Measurements from ENCODE around the gene ADAMTSL2.

ADAMTSL2 gene

DNA sequence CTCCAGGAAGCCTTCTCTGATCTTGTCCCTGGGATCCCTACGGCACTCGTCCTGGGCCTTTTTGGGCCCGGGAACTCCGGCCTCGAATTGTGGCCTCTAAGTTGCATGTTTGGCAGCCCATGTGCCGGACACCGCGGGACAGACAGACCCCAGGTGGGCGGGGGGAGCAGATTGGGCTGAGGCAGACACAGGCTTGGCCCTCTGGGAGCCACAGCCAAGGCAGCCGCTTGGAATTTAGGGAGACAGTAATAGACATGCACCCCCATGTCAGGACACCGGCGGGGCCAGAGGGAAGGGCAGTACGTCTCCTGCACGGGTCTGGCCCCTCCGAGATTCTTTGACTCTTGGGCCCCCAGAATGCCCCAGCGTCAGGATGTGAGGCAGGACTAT lies 36.2 kb downstream of the ADAMTSL2 start:
- H3K27me3 Mint-ChIP-seq = peaks cover 21% of the 10 kb centered on the region
- no peak overlapping the region for H3K4me3 Mint-ChIP-seq
- H3K36me3 Mint-ChIP-seq (ENCODE audit: low read depth) = no peaks in the 10 kb centered on the region
- no peak overlapping the region for H3K27ac Mint-ChIP-seq
- intact Hi-C loops (cut with micrococcal nuclease) = no loop called here
- no peaks in the 10 kb centered on the region for H3K9me3 Mint-ChIP-seq
- no peaks in the 10 kb centered on the region for H3K4me1 Mint-ChIP-seq (ENCODE audit: low read depth)

DNA sequence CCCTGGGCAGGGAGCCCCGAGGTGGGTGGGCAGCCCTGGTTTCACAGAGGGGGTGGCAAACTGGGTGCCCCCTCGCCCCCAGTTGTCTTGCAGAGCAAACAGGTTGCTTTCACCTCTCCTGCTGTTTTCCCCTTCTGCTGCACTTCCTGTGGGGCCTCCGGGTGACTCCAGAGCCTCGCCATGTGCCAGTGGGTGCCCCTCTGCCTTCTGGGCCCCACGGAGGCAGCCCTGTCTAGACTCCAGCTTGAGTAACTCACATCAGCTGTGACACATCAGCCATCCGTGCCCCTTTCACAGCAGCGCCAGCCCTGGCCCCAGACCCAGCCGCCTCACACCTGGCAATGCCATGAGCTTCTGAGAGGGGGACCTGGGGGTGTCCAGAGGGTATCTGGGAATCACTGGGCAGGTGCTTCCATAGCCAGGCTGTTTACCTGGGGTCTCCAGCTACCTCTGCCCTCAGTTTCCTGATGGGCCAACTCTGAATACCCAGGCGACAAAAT lies 36.9 kb downstream of the ADAMTSL2 start:
- Mint-ChIP-seq H3K27me3 (peaks cover 28% of the 10 kb centered on the region), H3K36me3 (ENCODE audit: low read depth) (no peaks in the 10 kb centered on the region), H3K4me1 (ENCODE audit: low read depth) (peaks cover 2% of the 10 kb centered on the region), H3K27ac (no peak overlapping the region), H3K4me3 (no peak overlapping the region), H3K9me3 (no peaks in the 10 kb centered on the region)
- intact Hi-C loops (cut with micrococcal nuclease) = no loop called here

DNA sequence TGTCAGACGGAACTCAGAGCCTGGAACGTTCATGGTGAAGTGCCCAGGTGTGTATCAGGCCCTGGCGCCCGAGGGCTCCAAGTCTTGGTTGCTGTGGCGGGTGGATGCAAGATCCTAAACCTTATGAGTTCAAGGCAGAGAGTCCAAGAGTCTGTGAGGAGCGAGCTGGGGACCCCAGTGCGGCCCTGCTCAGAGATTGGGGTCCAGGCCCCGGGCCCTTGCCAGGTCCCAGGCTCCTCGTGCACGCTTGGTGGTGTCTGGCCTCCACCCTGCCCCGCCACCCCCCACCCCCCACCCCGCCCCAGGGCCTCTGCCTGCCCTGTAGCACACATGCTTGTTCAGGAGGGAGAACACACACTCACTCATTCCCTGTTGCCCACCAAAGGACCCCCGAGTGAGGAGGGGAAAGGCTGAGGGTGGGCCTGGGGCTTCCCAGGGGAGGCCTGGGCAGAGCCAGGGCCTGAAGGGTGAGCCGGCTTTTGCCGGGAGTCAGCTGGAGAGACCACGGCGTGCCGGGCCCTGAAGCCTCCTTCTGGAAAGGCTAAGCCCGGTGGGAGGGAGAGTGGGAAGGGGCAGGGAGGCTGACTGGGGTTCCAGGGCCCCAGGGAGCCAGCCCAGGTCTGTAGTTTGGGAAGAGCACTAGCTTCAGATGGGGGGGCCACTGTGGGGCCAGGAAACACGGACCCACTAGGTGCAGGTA lies 37.5 kb downstream of the ADAMTSL2 start:
- peaks cover 8% of the 10 kb centered on the region for H3K4me1 Mint-ChIP-seq (ENCODE audit: low read depth)
- H3K27me3 Mint-ChIP-seq = peaks cover 34% of the 10 kb centered on the region
- no peaks in the 10 kb centered on the region for H3K36me3 Mint-ChIP-seq (ENCODE audit: low read depth)
- intact Hi-C loops (cut with micrococcal nuclease) = no loop called here
- no peak overlapping the region for H3K4me3 Mint-ChIP-seq
- H3K9me3 Mint-ChIP-seq = no peaks in the 10 kb centered on the region
- H3K27ac Mint-ChIP-seq = no peak overlapping the region

DNA sequence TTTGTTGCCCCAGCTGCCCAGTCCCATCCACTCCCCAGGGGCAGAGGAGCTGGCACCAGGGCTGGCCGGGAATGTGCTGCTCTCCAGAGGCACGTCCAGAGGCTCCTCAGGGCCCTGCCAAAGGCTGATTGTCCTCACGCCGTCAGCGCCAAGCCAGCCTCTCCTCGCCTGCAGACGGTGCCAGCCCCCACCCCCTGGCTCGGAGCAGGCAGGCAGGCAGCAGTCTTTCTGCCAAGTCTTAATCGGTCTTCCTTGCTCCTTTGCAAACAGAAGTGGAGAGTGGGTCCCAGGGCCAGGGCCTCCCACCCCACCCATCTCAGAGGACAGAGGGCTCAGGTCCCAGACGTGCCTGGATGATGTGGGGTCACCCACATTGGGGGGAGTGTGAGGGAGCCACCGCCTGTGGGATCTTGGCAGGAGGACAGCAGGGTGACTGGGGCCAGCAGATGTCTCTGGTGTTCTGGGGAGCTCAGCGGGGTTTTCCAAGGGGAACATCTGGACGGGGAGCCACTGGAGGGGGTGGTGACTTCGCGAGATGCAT lies 38.4 kb downstream of the ADAMTSL2 start:
- intact Hi-C loops (cut with micrococcal nuclease) = no loop called here
- Mint-ChIP-seq H3K4me1 (ENCODE audit: low read depth) (peaks cover 9% of the 10 kb centered on the region), H3K27ac (no peak overlapping the region), H3K27me3 (peaks cover 41% of the 10 kb centered on the region), H3K4me3 (no peak overlapping the region), H3K36me3 (ENCODE audit: low read depth) (no peaks in the 10 kb centered on the region), H3K9me3 (no peaks in the 10 kb centered on the region)

DNA sequence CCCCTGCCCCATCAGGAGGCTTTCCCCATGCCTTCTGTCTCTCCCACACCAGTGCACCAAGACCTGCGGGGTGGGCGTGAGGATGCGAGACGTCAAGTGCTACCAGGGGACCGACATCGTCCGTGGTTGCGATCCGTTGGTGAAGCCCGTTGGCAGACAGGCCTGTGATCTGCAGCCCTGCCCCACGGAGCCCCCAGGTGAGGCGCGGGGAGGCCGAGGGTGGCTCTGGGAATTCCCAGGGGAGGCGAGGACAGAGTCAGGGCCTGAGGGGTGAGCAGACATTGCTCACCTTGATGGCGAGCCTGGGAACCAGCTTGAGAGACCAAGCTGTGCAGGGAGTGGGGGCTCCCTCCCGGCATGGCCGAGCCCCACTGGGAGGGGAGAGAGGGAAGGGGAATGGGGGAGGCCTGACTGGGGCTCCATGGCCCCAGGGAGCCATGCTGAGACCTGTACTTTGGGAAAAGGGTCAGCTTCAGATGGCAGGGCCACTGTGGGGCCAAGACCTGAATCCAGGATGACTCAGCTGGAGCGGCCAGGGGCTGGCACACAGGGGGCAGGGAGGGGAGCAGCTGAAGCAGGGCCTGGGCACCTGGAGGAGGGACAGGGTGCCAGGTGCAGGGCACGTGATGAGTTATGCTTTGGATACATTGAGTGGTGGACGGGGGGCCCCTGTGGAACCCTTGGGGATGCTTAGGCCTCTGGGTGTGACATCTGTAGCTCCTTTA lies 39.4 kb downstream of the ADAMTSL2 start:
- Mint-ChIP-seq H3K9me3 (no peaks in the 10 kb centered on the region), H3K27ac (no peak overlapping the region), H3K4me3 (no peak overlapping the region), H3K36me3 (ENCODE audit: low read depth) (no peaks in the 10 kb centered on the region), H3K4me1 (ENCODE audit: low read depth) (peaks cover 9% of the 10 kb centered on the region), H3K27me3 (peaks cover 50% of the 10 kb centered on the region)
- intact Hi-C loops (cut with micrococcal nuclease) = no loop called here

DNA sequence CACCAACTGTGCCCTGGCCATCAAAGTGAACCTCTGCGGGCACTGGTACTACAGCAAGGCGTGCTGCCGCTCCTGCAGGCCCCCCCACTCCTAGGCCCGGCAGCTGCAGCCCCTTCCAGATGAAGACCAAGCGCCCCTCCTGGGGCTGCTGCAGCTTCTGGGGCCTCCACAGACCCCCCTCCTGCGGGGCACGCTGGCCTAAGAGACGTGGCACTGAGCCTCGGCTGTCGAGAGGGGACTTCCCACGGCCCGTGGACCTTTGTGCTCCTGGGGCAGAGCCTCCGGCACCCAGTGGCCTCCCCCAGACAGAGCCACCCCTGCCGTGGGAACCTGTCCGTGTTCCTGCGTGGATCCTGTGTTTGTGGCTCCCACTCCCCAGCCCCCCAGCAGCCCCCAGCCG lies 40.3 kb downstream of the ADAMTSL2 start:
- Mint-ChIP-seq H3K27ac (no peak overlapping the region), H3K4me3 (no peak overlapping the region), H3K36me3 (ENCODE audit: low read depth) (no peaks in the 10 kb centered on the region), H3K4me1 (ENCODE audit: low read depth) (peaks cover 9% of the 10 kb centered on the region), H3K27me3 (peaks cover 55% of the 10 kb centered on the region), H3K9me3 (no peaks in the 10 kb centered on the region)
- intact Hi-C loops (cut with micrococcal nuclease) = no loop called here

DNA sequence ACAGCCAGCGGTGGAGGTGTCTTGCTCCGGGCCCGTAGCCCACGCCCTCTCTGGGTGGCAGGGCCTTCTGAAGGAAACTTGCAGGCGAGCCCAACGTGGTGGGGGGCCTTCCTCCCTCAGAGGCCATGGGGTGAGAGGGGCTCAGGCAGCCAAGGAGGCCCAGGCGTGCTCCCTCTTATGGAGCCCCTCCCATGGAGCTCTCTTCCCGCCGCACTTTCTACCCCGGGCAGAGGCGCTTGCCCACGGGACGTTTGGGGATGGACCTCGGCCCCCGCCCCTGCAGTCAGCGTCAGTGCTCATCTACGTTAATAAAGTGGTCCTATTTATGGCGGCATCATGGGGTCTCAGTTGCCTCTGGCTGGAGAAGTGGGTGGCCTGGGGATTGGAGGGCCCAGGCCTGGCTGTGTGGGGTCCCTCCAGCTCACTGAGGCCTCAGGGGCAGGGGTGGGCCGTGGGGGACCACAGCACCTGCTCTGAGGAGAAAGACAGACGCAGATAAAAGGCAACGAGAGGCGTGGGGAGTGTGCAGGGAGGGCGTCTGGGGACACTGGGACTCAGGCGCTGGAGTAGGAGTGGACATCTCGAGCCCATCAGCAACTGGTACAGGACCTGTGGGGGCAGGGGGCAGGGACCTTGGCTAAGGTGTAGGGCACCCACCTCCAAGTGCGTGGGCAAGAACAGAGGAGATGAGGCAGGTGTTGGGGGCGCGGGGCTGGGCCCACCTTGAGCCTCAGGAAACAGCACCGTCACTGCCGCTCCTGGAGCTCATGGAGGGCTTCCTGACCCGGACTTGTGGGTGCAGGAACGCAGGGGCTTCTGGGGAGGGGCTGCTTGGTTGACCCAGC lies 40.9 kb downstream of the ADAMTSL2 start:
- Mint-ChIP-seq H3K27ac (no peak overlapping the region), H3K36me3 (ENCODE audit: low read depth) (no peaks in the 10 kb centered on the region), H3K4me3 (no peak overlapping the region), H3K4me1 (ENCODE audit: low read depth) (peaks cover 9% of the 10 kb centered on the region), H3K27me3 (peaks cover 59% of the 10 kb centered on the region), H3K9me3 (no peaks in the 10 kb centered on the region)
- intact Hi-C loops (cut with micrococcal nuclease) = no loop called here

DNA sequence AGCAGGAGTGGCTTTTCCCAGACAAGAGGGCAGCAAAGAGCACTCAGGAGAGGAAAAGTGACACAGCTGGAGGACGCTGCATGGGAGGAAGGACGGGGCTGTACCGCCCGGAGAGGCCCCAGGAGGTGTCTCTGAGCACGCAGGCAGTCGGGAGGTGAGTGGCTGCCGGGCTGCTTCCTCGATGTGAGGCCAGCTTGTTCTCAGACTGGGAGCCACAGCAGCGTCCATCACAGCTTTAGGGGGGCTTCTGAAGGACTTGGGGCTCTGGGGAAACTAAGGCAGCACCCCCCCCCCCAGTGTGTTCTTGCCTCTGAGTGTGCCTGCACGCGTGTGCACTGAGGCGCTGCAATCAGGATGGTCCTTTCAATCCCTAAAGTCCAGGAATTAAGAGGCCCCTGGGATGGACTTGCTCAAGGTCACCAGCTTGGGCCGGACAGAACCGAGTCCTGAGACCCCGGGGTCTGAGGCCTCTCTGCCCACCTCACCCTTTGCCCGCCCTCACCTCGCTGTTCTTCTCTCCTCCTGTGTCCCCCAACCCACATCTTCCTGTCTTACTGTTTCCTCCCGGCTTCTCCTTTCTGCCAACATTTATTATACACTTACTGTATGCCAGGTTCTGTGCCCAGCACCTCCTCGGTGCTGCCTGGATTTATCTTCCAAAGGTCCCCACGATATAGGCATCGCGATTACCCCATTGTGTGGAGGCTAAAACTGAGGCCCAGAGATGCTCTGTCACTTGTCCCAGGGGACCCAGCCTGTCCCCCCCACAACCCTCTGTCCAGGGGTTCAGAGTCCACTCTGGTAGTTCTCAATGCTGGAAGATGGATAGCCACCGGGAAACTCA lies 41.7 kb downstream of the ADAMTSL2 start:
- H3K36me3 Mint-ChIP-seq (ENCODE audit: low read depth) = no peaks in the 10 kb centered on the region
- H3K4me1 Mint-ChIP-seq (ENCODE audit: low read depth) = peaks cover 9% of the 10 kb centered on the region
- peaks cover 57% of the 10 kb centered on the region for H3K27me3 Mint-ChIP-seq
- peak overlapping the region; percentile 41 for H3K4me3 Mint-ChIP-seq
- intact Hi-C loops (cut with micrococcal nuclease) = no loop called here
- H3K27ac Mint-ChIP-seq = no peak overlapping the region
- H3K9me3 Mint-ChIP-seq = no peaks in the 10 kb centered on the region

DNA sequence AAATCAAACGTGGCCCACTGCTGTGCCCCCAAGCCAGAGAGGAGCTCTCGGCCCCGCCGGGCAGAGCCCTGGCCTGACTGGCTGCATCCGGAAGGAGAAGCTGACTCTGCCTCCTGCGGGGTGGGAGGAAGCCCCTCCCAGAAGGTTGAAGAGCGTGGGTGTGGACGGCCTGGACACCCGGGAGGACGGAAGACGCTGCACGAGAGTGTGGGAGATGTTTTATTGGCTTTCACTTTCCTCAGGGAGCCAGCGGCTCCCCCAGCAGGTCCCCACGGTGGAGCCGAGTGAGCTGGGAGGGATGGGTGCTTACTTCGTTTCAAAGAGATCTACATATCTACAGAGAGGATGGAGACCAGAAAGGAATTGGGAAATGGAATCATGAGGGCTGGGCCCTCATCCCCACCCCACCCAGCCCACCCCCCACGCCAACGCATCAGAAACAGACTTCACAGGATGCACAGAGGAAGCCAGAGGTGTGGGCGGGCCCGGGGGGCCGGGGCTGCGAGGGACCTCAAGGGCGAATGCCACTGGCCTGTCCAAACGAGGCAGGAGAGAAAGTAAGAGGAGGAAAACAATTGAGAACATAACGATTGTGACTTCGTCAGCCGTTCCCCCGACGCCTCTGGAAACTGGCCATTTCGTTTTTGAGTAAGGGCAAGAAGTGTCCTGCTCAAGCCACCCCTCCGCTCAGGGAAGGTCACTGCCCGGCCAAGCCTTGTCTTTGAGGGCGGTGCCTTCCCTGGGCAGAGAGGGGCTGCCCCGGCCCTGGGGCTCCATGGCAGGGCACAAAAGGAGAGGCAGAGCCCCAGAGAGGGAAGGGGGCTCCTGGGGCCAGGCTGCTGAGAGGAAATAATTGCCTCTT lies 42.6 kb downstream of the ADAMTSL2 start:
- peak overlapping the region; percentile 41 for H3K4me3 Mint-ChIP-seq
- H3K36me3 Mint-ChIP-seq (ENCODE audit: low read depth) = no peaks in the 10 kb centered on the region
- H3K9me3 Mint-ChIP-seq = no peaks in the 10 kb centered on the region
- H3K27ac Mint-ChIP-seq = no peak overlapping the region
- H3K4me1 Mint-ChIP-seq (ENCODE audit: low read depth) = peaks cover 9% of the 10 kb centered on the region
- intact Hi-C loops (cut with micrococcal nuclease) = no loop called here
- peaks cover 57% of the 10 kb centered on the region for H3K27me3 Mint-ChIP-seq

DNA sequence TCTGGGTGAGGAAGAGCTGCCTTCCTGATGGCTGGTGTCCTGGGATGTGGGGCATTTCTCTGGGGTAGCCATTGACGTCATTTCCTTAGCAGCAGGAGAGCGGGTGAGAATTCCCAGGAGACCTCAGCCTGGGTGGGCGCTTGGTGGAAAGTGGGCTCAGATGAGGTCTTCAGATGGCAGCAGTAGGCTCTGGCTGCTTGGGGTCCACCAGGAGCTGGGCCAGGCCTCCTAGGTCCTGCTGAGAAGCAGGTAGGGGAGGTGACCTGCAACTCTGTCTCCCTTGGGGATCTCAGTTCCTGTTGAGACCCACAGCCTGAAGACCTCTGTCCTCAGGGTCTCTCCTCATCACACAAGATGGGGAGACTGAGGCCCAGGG lies 43.2 kb downstream of the ADAMTSL2 start:
- Mint-ChIP-seq H3K36me3 (ENCODE audit: low read depth) (no peaks in the 10 kb centered on the region), H3K9me3 (no peaks in the 10 kb centered on the region), H3K4me1 (ENCODE audit: low read depth) (peaks cover 9% of the 10 kb centered on the region), H3K27me3 (peaks cover 57% of the 10 kb centered on the region), H3K4me3 (no peak overlapping the region), H3K27ac (no peak overlapping the region)
- intact Hi-C loops (cut with micrococcal nuclease) = no loop called here

DNA sequence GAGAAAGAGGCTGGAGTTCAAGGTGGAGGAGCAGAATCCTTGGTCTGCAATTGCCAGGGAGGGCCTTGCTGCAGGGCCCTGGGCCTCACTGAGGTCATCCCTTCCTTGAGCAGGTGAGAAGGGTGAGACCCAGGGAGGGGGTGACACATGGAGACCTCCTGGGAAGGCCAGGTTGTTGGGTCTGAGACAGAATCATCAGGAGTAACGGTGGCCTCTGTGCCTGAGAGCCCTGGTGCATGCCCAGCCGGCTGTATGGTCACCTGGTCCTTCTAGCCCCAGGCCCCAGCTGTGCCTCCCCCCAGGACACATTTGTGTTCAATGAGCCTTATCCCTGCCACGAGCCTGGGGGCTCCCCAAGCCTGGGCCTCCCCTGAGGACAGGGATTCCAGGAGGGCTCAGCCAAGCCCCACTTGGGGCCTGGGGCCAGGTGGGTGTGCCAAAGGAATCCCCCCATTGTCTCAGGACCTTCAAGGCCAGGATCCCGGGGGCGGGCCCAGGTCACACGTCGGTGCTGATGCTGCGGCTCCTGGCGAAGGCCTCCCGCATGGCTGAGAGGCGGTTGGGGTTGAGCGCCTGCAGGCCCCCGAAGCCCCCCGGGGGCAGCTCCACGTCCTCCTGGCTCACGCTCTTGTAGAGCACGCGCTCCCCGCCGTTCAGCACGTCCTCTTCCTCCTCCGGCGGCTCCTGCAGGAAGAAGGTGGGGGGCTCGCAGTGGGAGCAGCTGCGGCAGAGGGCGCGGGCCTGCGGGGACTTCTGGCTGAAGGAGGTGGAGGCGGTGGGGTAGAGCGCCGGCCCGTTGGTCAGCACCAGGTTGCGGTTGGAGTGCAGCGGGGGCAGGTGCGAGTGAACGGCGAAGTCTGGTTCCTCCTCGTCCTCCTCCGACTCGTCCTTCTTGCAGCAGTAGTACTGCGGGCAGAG lies 44.3 kb downstream of the ADAMTSL2 start:
- Mint-ChIP-seq H3K4me3 (no peak overlapping the region), H3K27ac (no peak overlapping the region), H3K36me3 (ENCODE audit: low read depth) (no peaks in the 10 kb centered on the region), H3K9me3 (no peaks in the 10 kb centered on the region), H3K4me1 (ENCODE audit: low read depth) (peaks cover 9% of the 10 kb centered on the region), H3K27me3 (peaks cover 63% of the 10 kb centered on the region)
- intact Hi-C loops (cut with micrococcal nuclease) = no loop called here

Measured in dendritic cell treated with granulocyte-macrophage colony-stimulating factor and Interleukin-4, amounts not matched to agents 40 ng/mL and 50 ng/mL, for 4 days (primary cell).